ENCODE results near the gene MADD.

DNA sequence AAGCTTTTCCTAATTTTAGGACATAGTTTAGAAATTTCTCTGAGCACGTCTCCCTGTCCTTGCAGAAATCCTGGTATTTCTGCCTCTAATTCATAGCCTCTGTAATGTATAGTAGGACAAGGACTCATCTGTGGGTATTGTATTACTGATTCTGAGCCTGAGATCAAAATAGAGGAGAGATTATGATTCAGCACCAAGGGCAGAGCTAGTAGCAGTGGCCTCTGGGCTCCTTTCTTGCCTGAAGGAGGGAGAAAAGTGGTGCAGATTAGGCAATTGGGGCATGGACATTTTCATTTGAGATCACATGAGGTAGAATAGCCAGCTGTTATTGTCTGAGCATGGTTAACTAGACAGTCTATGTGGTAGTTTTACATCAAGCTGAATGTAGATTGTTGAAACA is 2.8 kb downstream of the MADD start:
- TF ChIP-seq, protein P1, sequence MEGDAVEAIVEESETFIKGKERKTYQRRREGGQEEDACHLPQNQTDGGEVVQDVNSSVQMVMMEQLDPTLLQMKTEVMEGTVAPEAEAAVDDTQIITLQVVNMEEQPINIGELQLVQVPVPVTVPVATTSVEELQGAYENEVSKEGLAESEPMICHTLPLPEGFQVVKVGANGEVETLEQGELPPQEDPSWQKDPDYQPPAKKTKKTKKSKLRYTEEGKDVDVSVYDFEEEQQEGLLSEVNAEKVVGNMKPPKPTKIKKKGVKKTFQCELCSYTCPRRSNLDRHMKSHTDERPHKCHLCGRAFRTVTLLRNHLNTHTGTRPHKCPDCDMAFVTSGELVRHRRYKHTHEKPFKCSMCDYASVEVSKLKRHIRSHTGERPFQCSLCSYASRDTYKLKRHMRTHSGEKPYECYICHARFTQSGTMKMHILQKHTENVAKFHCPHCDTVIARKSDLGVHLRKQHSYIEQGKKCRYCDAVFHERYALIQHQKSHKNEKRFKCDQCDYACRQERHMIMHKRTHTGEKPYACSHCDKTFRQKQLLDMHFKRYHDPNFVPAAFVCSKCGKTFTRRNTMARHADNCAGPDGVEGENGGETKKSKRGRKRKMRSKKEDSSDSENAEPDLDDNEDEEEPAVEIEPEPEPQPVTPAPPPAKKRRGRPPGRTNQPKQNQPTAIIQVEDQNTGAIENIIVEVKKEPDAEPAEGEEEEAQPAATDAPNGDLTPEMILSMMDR (IDR thresholded peaks at IDR 0.05): no peak
- TF ChIP-seq POLR2A (IDR thresholded peaks at IDR 0.05): no peak

Measured in heart left ventricle (tissue), 13 donors.